Testis (tissue), 3 donors: ENCODE measurements around the gene CFAP43. TPM values are rescaled to one million over a fixed set of nuclear protein-coding genes. Genes with fewer than 3 reads are reported as not detected.
"Not testable (repeated sequence)": the region's sequence is repeated elsewhere in the genome, so short reads cannot be mapped to it uniquely, and the experiment has no call there.

Experiments
- DNase-seq: peaks from one replicate; pipeline ENCODE4 v3.0.0-alpha.2; 2019
- H3K27ac ChIP-seq, 2 donors: fragments of 200-600 bp; sonication (generic); one replicate each; pipeline ENCODE4 v1.5.1; 2019
- H3K27me3 ChIP-seq: fragments of 200-600 bp; sonication (generic); one replicate; pipeline ENCODE4 v1.5.1; 2019
- H3K36me3 ChIP-seq: fragments of 200-600 bp; sonication (generic); one replicate; pipeline ENCODE4 v1.5.1; 2017; ENCODE audit warnings: low read depth; ENCODE audit errors: missing control alignments
- H3K4me1 ChIP-seq: fragments of 200-600 bp; sonication (generic); one replicate; pipeline ENCODE4 v1.5.1; 2019
- H3K4me3 ChIP-seq, 2 donors: fragments of 200-600 bp; sonication (generic); one replicate each; pipeline ENCODE4 v1.5.1; 2017 to 2019
- H3K9me3 ChIP-seq: fragments of 200-600 bp; sonication (generic); one replicate; pipeline ENCODE4 v1.5.1; 2017
- CTCF ChIP-seq, 3 experiments: fragments of 450-650 bp in 2 of 3; fragments of 200-600 bp in 1 of 3; sonication (generic) in 1 of 3; IDR thresholded peaks; one replicate each; pipeline ENCODE4 v1.5.1; 2016 to 2019; ENCODE audit warnings: antibody characterized with exemption in 3 of 3, mild to moderate bottlenecking in 2 of 3, moderate library complexity in 1 of 3
- POLR2A ChIP-seq: fragments of 450-650 bp; IDR thresholded peaks from one replicate; pipeline ENCODE4 v1.6.1; 2017; ENCODE audit warnings: antibody characterized with exemption, mild to moderate bottlenecking, moderate library complexity
- WGBS, 2 donors: methylation state at CpG; one replicate each; pipeline ENCODE4 v1.1.5; 2018; 5-methylcytosine and 5-hydroxymethylcytosine counted together
- intact Hi-C: fragments of 100-400 bp; cut with DNase I; formaldehyde crosslinking; loops from one replicate; pipeline ENCODE4 v1.15.1; 2023; ENCODE audit warnings: low total_unique reads
- polyA plus RNA-seq: library from polyadenylated mRNA; stranded (reverse); fragments of 350-450 nt; fragmentation: Illumina TruSeq; extraction: RNeasy Lipid Tissue Mini Kit (QIAGEN cat#74804); gene quantifications from one replicate; pipeline ENCODE4 v1.2.3, GENCODE V29; 2014; ENCODE audit warnings: low read depth, low replicate concordance; ENCODE audit not compliant: insufficient read depth
- total RNA-seq, 2 donors: library from RNA; depleted of rRNA; stranded (reverse); fragments of >200 nt; gene quantifications; one replicate each; pipeline ENCODE4 v1.2.3, GENCODE V29; 2016

Gene CFAP43
- total and polyA plus RNA-seq, 3 donors from 2014 or later: 37.8 to 72.8 (median 60.7) TPM

- WGBS, 2 donors: 92 to 96% methylated on average over 2 of the region's 2 CpGs
- Histone ChIP-seq H3K9me3 (no peaks in the 10 kb centered on the region), H3K36me3 (no peaks in the 10 kb centered on the region), H3K27me3 (no peaks in the 10 kb centered on the region), H3K27ac (no peak overlapping the region), H3K4me1 (peaks cover 11% of the 10 kb centered on the region), H3K4me3 (no peak overlapping the region)
- DNase-seq: no peak
- intact Hi-C loops: no loop called here
- TF ChIP-seq CTCF (IDR thresholded peaks at IDR 0.05) (no peak), POLR2A (no peak)
Observed at GRCh38 chr10:104253106-104253505, 20.9 kb upstream of the CFAP43 start.

- Histone ChIP-seq H3K27me3 (no peaks in the 10 kb centered on the region), H3K27ac (no peak overlapping the region), H3K4me3 (no peak overlapping the region), H3K36me3 (no peaks in the 10 kb centered on the region), H3K4me1 (peaks cover 15% of the 10 kb centered on the region), H3K9me3 (no peaks in the 10 kb centered on the region)
- no peak for DNase-seq
- TF ChIP-seq CTCF (IDR thresholded peaks at IDR 0.05) (no peak), POLR2A (no peak)
- intact Hi-C loops: no loop called here
Observed at GRCh38 chr10:104252368-104252767, 20.2 kb upstream of the CFAP43 start.

- TF ChIP-seq POLR2A (no peak), CTCF (IDR thresholded peaks at IDR 0.05) (no peak)
- no peak overlapping the region for H3K4me3 ChIP-seq
- H3K27ac ChIP-seq: no peak overlapping the region
- H3K4me1 ChIP-seq: peaks cover 13% of the 10 kb centered on the region
- H3K27me3 ChIP-seq: no peaks in the 10 kb centered on the region
- no peak for DNase-seq
- no peaks in the 10 kb centered on the region for H3K9me3 ChIP-seq
- WGBS, 2 donors: 93 to 98% methylated on average over 6 of the region's 6 CpGs
- no peaks in the 10 kb centered on the region for H3K36me3 ChIP-seq
- intact Hi-C loops: no loop called here
Observed at GRCh38 chr10:104251443-104251842, 19.3 kb upstream of the CFAP43 start.

- Histone ChIP-seq H3K36me3 (no peaks in the 10 kb centered on the region), H3K4me1 (peaks cover 5% of the 10 kb centered on the region), H3K27me3 (no peaks in the 10 kb centered on the region), H3K9me3 (no peaks in the 10 kb centered on the region), H3K4me3 (no peak overlapping the region), H3K27ac (no peak overlapping the region)
- intact Hi-C loops: no loop called here
- DNase-seq: no peak
- 52 to 56% methylated on average over 1 of the region's 1 CpG for WGBS, 2 donors
- no peak for TF ChIP-seq CTCF (IDR thresholded peaks at IDR 0.05)
Observed at GRCh38 chr10:104250371-104250770, 18.2 kb upstream of the CFAP43 start.

- H3K27ac ChIP-seq, H3K27me3 ChIP-seq, H3K4me1 ChIP-seq, H3K36me3 ChIP-seq, intact Hi-C loops, H3K9me3 ChIP-seq, H3K4me3 ChIP-seq: not testable (repeated sequence)
- DNase-seq: peak; percentile 82
- 48 to 55% methylated on average over 11 of the region's 11 CpGs for WGBS, 2 donors
Observed at GRCh38 chr10:104248931-104249330, 16.8 kb upstream of the CFAP43 start.
